Vagina (tissue), 2 donors: ENCODE measurements around the gene ATP8B1. TPM values are rescaled to one million over a fixed set of nuclear protein-coding genes. Genes with fewer than 3 reads are reported as not detected.

Experiments used
- DNase-seq, 2 donors: peaks; one replicate each; pipeline ENCODE4 v3.0.0-alpha.2; 2017; ENCODE audit errors: extremely low spot score in 2 of 2
- H3K27ac ChIP-seq: fragments of 200-600 bp; sonication (generic); one replicate; pipeline ENCODE4 v1.5.1; 2019
- H3K27me3 ChIP-seq: fragments of 200-600 bp; sonication (generic); one replicate; pipeline ENCODE4 v1.5.1; 2019
- H3K36me3 ChIP-seq, 2 donors: fragments of 200-600 bp; sonication (generic); one replicate each; pipeline ENCODE4 v1.5.1; 2017 to 2019
- H3K4me1 ChIP-seq: fragments of 200-600 bp; sonication (generic); one replicate; pipeline ENCODE4 v1.5.1; 2019
- H3K4me3 ChIP-seq, 2 donors: fragments of 200-600 bp; sonication (generic); 1 replicate in 1 of 2; 2 replicates in 1 of 2; pipeline ENCODE4 v1.5.1; 2016 to 2019
- H3K9me3 ChIP-seq: fragments of 200-600 bp; sonication (generic); one replicate; pipeline ENCODE4 v1.5.1; 2019
- CTCF ChIP-seq, 3 experiments: fragments of 450-650 bp in 2 of 3; fragments of 200-600 bp in 1 of 3; sonication (generic) in 1 of 3; IDR thresholded peaks; one replicate each; pipeline ENCODE4 v1.5.1; 2017 to 2019; ENCODE audit warnings: antibody characterized with exemption in 3 of 3, mild to moderate bottlenecking in 2 of 3, moderate library complexity in 2 of 3
- POLR2A ChIP-seq, 2 donors: fragments of 450-650 bp; IDR thresholded peaks; one replicate each; pipeline ENCODE4 v1.6.1; 2017; ENCODE audit warnings: antibody characterized with exemption in 2 of 2, mild to moderate bottlenecking in 2 of 2, moderate library complexity in 2 of 2
- POLR2AphosphoS5 ChIP-seq, 2 donors: sonication (generic); formaldehyde crosslinking; IDR thresholded peaks; one replicate each; pipeline ENCODE4 v1.9.0; 2017; ENCODE audit warnings: antibody characterized with exemption in 2 of 2, mild to moderate bottlenecking in 2 of 2, low read depth in 1 of 2; ENCODE audit not compliant: insufficient read depth in 1 of 2
- intact Hi-C: fragments of 100-400 bp; cut with DNase I; formaldehyde crosslinking; loops from one replicate; pipeline ENCODE4 v1.15.1; 2023
- total RNA-seq: library from RNA; depleted of rRNA; stranded (reverse); fragments of >200 nt; gene quantifications from one replicate; pipeline ENCODE4 v1.2.3, GENCODE V29; 2016

Gene ATP8B1
- total RNA-seq, 1 donor from 2014 or later: 41.5 TPM

DNA sequence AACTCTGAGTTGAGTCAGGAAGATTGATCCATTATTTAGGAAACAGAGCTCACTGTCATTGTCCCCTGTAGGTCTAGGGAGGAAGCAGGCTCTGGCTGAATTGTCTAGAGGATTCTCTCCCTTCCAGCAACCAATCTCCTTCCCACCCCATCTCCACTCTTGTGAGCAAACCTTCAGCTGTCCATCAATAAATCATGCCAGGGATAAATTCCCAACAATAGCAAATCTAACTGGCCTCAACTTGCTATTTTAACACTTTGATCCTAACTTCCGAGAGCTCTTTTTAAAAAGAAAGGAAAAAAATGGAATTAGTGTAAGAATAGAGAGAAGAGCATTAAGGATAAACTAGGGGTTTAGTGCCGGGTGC, 53.5 kb downstream of the ATP8B1 start:
- DNase-seq: no peak
- Histone ChIP-seq H3K4me1 (peaks cover 65% of the 10 kb centered on the region), H3K36me3 (no peaks in the 10 kb centered on the region), H3K4me3 (no peak overlapping the region), H3K27ac (no peak overlapping the region), H3K27me3 (no peaks in the 10 kb centered on the region), H3K9me3 (no peaks in the 10 kb centered on the region)
- intact Hi-C loops: no loop called here
- TF ChIP-seq POLR2AphosphoS5 (IDR thresholded peaks at IDR 0.05; ENCODE audit: insufficient read depth in 1 of 2, low read depth in 1 of 2): no peak
- no peak for TF ChIP-seq POLR2A (IDR thresholded peaks at IDR 0.05)
- TF ChIP-seq CTCF (IDR thresholded peaks at IDR 0.05): no peak

- no peaks in the 10 kb centered on the region for H3K9me3 ChIP-seq
- no peak for DNase-seq
- H3K27ac ChIP-seq: peak overlapping the region; percentile 10
- H3K27me3 ChIP-seq: no peaks in the 10 kb centered on the region
- intact Hi-C loops: no loop called here
- H3K4me1 ChIP-seq: peaks cover 71% of the 10 kb centered on the region
- no peak overlapping the region for H3K4me3 ChIP-seq
- H3K36me3 ChIP-seq: no peaks in the 10 kb centered on the region
- peak in 1 of 2 donors; percentile 37 for TF ChIP-seq POLR2AphosphoS5 (IDR thresholded peaks at IDR 0.05; ENCODE audit: insufficient read depth in 1 of 2, low read depth in 1 of 2)
- no peak for TF ChIP-seq POLR2A (IDR thresholded peaks at IDR 0.05)
Measured at GRCh38 chr18:57748770-57749603, 54.1 kb downstream of the ATP8B1 start.

DNA sequence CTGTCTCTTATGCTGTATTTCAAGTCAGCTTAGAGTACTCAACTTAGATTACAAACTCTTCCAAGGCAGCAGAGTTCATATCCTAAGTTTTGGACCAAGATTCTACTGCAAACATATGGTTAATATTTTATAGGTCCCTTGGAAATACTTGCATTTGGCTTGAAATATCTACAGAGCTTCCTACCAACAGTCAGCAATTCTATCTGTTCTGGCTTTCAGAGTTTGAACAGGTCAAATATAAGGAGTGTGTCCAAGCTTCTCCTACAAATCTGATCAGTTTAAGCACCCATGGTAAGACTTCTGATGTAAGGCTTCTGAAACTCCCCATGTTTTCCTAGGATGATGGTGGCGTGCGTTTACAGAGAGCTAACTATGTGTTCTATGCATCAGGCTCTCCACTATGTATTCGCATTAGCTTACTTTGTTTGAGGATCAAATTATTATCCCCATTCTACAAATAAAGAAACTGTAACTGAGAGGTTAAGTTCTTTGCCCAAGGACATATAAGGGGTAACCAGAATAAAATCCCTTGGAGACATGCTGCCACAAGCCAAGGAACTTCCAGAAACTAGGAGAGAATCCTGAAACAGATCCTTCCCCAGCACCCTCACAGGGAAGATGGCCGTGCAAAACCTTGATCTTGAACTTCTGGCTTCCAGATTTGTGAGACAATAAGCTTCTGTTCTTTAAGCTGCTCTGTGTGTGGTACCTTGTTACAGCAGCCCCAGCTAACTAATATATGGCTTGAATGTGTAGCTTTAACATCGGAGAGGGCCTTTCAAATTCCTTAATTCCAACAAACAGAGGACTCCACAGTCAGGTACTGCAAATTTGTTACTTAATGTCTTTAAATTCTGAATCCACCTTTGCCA, 55.1 kb downstream of the ATP8B1 start:
- H3K27me3 ChIP-seq: no peaks in the 10 kb centered on the region
- no peak overlapping the region for H3K4me3 ChIP-seq
- H3K9me3 ChIP-seq: no peaks in the 10 kb centered on the region
- peak overlapping the region; percentile 24 for H3K27ac ChIP-seq
- no peaks in the 10 kb centered on the region for H3K36me3 ChIP-seq
- intact Hi-C loops: no loop called here
- TF ChIP-seq CTCF (IDR thresholded peaks at IDR 0.05): no peak
- no peak for TF ChIP-seq POLR2AphosphoS5 (IDR thresholded peaks at IDR 0.05; ENCODE audit: insufficient read depth in 1 of 2, low read depth in 1 of 2)
- TF ChIP-seq POLR2A (IDR thresholded peaks at IDR 0.05): no peak
- peaks cover 81% of the 10 kb centered on the region for H3K4me1 ChIP-seq
- DNase-seq: no peak

DNA sequence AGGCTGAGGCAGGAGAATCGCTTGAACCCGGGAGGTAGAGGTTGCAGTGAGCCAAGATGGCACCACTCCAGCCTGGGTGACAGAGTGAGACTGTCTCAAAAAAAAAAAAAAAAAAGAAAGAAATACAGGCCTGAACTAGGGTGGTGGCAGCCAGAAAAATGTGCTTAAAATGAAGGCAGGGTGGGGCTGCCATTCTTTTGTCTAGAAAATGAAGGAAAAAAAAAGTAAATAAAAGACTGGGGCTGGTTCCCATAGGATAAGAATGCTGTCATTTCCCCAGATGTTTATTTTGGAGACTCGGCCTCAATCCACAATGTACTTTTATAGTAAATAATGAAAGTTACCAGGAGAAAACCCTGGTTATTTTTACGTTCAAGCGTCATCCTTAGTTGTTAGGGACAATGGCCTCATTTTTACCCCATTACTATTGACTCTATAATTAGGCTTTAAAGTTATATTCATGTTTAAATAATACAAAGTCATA, 58.9 kb downstream of the ATP8B1 start:
- no peaks in the 10 kb centered on the region for H3K9me3 ChIP-seq
- no peak for DNase-seq
- H3K27me3 ChIP-seq: no peaks in the 10 kb centered on the region
- H3K4me3 ChIP-seq: no peak overlapping the region
- peaks cover 61% of the 10 kb centered on the region for H3K4me1 ChIP-seq
- intact Hi-C loops: no loop called here
- no peaks in the 10 kb centered on the region for H3K36me3 ChIP-seq
- TF ChIP-seq POLR2A (IDR thresholded peaks at IDR 0.05) (no peak), CTCF (IDR thresholded peaks at IDR 0.05) (no peak), POLR2AphosphoS5 (IDR thresholded peaks at IDR 0.05; ENCODE audit: insufficient read depth in 1 of 2, low read depth in 1 of 2) (no peak)
- H3K27ac ChIP-seq: peak overlapping the region; percentile 49

- Histone ChIP-seq H3K27ac (peak overlapping the region; percentile 49), H3K27me3 (no peaks in the 10 kb centered on the region), H3K4me3 (no peak overlapping the region), H3K36me3 (no peaks in the 10 kb centered on the region), H3K4me1 (peaks cover 58% of the 10 kb centered on the region), H3K9me3 (no peaks in the 10 kb centered on the region)
- peak in 1 of 2 donors; percentile 58 for DNase-seq
- intact Hi-C loops: no loop called here
- TF ChIP-seq POLR2A (IDR thresholded peaks at IDR 0.05): no peak
- TF ChIP-seq POLR2AphosphoS5 (IDR thresholded peaks at IDR 0.05; ENCODE audit: insufficient read depth in 1 of 2, low read depth in 1 of 2): no peak
- no peak for TF ChIP-seq CTCF (IDR thresholded peaks at IDR 0.05)
Measured at GRCh38 chr18:57743008-57743407, 60.1 kb downstream of the ATP8B1 start.
